HL-60 (cell line): ENCODE measurements around the gene KCTD15.

Experiments used
- DNase-seq, 2 experiments: peaks; one replicate each; pipeline ENCODE4 v3.0.0-alpha.2; 2010 to 2020; ENCODE audit warnings: low read depth in 1 of 2, low spot score in 1 of 2
- H3K27ac ChIP-seq: fragments of 250-450 bp; sonication (Bioruptor Pico); replicated peaks from 2 replicates; pipeline ENCODE4 v1.5.1; 2020; ENCODE audit warnings: mild to moderate bottlenecking, moderate library complexity
- H3K27me3 ChIP-seq: fragments of 250-450 bp; sonication (Bioruptor Pico); 2 replicates; pipeline ENCODE4 v1.5.1; 2021; ENCODE audit warnings: mild to moderate bottlenecking, moderate library complexity; ENCODE audit not compliant: insufficient read depth, poor library complexity, severe bottlenecking
- H3K4me3 ChIP-seq: replicated peaks from 2 replicates; pipeline ENCODE4 v1.5.1; 2011; ENCODE audit warnings: mild to moderate bottlenecking, control low read depth, low read length; ENCODE audit not compliant: insufficient read depth
- GABPA ChIP-seq: IDR thresholded peaks from 2 replicates; pipeline ENCODE4 v1.6.1; 2012; ENCODE audit warnings: low read depth
- POLR2AphosphoS5 ChIP-seq: IDR thresholded peaks from 2 replicates; pipeline ENCODE4 v1.6.1; 2012; ENCODE audit warnings: low read depth
- SPI1 ChIP-seq: IDR thresholded peaks from 2 replicates; pipeline ENCODE4 v1.6.1; 2012; ENCODE audit warnings: low read depth, mild to moderate bottlenecking, borderline replicate concordance
- TF ChIP-seq, protein P1 (sequence below): IDR thresholded peaks from 2 replicates; pipeline ENCODE4 v1.6.1; 2012; ENCODE audit warnings: low read depth; ENCODE audit not compliant: insufficient replicate concordance
- TF ChIP-seq, protein P2 (sequence below): IDR thresholded peaks from one replicate; pipeline ENCODE4 v1.5.1; 2011; ENCODE audit warnings: low read length, control low read depth, inconsistent platforms; ENCODE audit not compliant: insufficient read depth

The KCTD15 gene

DNA sequence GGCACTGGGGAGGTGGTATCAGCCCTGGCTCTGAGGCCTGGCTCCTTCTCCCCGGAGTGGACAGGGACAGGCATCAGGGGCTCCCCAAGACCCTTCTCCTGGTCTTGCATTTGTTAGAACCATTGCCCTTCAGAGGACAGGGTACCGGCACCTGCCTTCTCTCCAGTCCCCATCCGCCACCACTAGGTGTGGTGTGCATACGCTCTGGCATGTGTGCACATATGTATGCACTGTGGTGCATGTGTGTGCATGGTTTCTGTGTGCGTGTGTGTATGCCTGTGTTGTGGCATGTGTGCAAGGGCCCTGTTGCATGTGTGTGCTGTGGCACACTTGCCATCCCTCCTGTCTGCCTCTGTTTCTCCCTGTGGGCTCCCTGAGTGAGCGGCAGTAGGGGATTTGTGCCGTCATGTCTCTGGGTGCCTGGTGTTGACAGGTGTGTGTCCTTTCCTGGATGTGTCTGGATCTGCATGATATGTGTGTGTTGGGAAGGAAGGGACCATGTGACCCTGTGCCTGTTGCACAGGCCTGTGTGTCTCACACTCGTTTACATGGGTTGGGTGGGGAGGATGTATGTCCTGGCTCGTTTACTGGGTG is 9.3 kb downstream of the KCTD15 start:
- no peak overlapping the region for H3K4me3 ChIP-seq
- H3K27ac ChIP-seq: no peak overlapping the region
- no peaks in the 10 kb centered on the region for H3K27me3 ChIP-seq
- no peak for DNase-seq
- no peak for TF ChIP-seq SPI1
- no peak for TF ChIP-seq GABPA
- TF ChIP-seq, protein P1, sequence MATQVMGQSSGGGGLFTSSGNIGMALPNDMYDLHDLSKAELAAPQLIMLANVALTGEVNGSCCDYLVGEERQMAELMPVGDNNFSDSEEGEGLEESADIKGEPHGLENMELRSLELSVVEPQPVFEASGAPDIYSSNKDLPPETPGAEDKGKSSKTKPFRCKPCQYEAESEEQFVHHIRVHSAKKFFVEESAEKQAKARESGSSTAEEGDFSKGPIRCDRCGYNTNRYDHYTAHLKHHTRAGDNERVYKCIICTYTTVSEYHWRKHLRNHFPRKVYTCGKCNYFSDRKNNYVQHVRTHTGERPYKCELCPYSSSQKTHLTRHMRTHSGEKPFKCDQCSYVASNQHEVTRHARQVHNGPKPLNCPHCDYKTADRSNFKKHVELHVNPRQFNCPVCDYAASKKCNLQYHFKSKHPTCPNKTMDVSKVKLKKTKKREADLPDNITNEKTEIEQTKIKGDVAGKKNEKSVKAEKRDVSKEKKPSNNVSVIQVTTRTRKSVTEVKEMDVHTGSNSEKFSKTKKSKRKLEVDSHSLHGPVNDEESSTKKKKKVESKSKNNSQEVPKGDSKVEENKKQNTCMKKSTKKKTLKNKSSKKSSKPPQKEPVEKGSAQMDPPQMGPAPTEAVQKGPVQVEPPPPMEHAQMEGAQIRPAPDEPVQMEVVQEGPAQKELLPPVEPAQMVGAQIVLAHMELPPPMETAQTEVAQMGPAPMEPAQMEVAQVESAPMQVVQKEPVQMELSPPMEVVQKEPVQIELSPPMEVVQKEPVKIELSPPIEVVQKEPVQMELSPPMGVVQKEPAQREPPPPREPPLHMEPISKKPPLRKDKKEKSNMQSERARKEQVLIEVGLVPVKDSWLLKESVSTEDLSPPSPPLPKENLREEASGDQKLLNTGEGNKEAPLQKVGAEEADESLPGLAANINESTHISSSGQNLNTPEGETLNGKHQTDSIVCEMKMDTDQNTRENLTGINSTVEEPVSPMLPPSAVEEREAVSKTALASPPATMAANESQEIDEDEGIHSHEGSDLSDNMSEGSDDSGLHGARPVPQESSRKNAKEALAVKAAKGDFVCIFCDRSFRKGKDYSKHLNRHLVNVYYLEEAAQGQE: no peak
- TF ChIP-seq POLR2AphosphoS5: no peak
- TF ChIP-seq, protein P2, sequence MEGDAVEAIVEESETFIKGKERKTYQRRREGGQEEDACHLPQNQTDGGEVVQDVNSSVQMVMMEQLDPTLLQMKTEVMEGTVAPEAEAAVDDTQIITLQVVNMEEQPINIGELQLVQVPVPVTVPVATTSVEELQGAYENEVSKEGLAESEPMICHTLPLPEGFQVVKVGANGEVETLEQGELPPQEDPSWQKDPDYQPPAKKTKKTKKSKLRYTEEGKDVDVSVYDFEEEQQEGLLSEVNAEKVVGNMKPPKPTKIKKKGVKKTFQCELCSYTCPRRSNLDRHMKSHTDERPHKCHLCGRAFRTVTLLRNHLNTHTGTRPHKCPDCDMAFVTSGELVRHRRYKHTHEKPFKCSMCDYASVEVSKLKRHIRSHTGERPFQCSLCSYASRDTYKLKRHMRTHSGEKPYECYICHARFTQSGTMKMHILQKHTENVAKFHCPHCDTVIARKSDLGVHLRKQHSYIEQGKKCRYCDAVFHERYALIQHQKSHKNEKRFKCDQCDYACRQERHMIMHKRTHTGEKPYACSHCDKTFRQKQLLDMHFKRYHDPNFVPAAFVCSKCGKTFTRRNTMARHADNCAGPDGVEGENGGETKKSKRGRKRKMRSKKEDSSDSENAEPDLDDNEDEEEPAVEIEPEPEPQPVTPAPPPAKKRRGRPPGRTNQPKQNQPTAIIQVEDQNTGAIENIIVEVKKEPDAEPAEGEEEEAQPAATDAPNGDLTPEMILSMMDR: no peak

DNA sequence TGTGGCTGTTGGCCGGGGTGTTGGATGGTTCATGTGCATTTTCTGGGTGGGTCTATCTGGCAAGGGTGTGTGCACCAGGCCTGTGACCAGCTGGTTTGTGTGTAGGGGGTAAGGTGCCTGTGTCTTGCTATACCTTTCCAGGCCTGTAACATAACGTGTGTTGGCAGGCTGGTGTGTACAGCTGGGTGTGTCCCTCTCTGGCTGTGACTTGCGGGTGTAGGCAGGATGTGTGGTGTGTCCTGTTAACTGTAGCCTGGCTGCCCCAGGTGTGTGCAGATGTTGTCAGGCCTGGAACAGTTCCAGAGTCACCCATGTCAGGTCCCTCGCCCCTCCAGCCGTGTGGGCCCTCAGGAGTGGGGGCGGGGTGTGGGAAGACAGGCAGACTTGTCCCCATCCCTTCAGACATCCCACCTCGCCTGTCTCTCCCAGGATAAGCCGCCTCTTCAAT is 9.8 kb downstream of the KCTD15 start:
- DNase-seq: no peak
- H3K27me3 ChIP-seq: no peaks in the 10 kb centered on the region
- TF ChIP-seq, protein P2: no peak
- TF ChIP-seq SPI1: no peak
- TF ChIP-seq GABPA: no peak
- TF ChIP-seq, protein P1: no peak
- no peak overlapping the region for H3K4me3 ChIP-seq
- no peak overlapping the region for H3K27ac ChIP-seq

DNA sequence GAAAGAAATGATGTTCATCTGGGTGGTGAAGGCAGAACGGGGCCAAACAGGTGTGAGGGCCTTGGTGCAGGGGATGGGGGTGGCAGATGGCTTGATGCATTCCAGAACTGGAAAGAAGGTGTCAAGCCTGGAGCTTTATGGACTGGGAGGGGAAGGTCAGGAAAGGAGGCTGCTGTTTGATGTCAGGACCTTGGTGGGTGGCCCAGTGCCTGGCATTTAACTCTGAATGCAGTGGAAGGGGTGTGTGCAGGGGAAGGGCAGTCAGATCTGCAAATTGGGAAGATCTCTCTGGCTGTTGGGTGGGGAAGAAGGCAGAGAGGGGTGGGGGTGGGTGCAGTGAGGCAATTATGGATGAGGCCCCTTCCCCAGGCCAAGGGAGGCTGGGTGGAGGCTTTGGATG is 11.7 kb downstream of the KCTD15 start:
- TF ChIP-seq POLR2AphosphoS5 (no peak), GABPA (no peak), SPI1 (no peak)
- TF ChIP-seq, protein P1: no peak
- TF ChIP-seq, protein P2: no peak
- no peaks in the 10 kb centered on the region for H3K27me3 ChIP-seq
- H3K27ac ChIP-seq: no peak overlapping the region
- DNase-seq: no peak
- H3K4me3 ChIP-seq: no peak overlapping the region
